ENCODE results near the gene CLIC1.

GRCh38 chr6:31711233-31711632 lies 25.1 kb downstream of the CLIC1 start:
- no peak for TF ChIP-seq CTCF (IDR thresholded peaks at IDR 0.05)
- TF ChIP-seq ZFX (IDR thresholded peaks at IDR 0.05; ENCODE audit: borderline replicate concordance), result no peak

All from 22Rv1 (cell line).